Keratinocyte (primary cell): ENCODE results near the gene SAC3D1. TPM values are rescaled to one million over a fixed set of nuclear protein-coding genes. Genes with fewer than 3 reads are reported as not detected.

ENCODE experiments used
- DNase-seq: peaks from one replicate; pipeline ENCODE4 v3.0.0-alpha.2; 2011; ENCODE audit warnings: low read depth, missing footprints, low spot score
- FAIRE-seq: peaks from 2 replicates; lab custom pipeline; 2011; peaks lifted over from hg19 to GRCh38; lab: Jason Lieb, UNC
- H2AFZ ChIP-seq: 2 replicates; pipeline ENCODE4 v1.6.0; 2012; ENCODE audit warnings: low read length, control low read depth, inconsistent platforms; ENCODE audit not compliant: control insufficient read depth
- H3K27ac ChIP-seq: 2 replicates; pipeline ENCODE4 v1.5.1; 2011; ENCODE audit warnings: low read length; ENCODE audit not compliant: control insufficient read depth, insufficient read depth
- H3K27me3 ChIP-seq: 3 replicates; pipeline ENCODE4 v1.6.0; 2011; ENCODE audit warnings: low read length; ENCODE audit not compliant: control insufficient read depth, insufficient read depth; ENCODE audit errors: extremely low read depth
- H3K36me3 ChIP-seq, 2 experiments: 2 replicates in 1 of 2; 3 replicates in 1 of 2; pipeline ENCODE4 v1.5.1; 2011; ENCODE audit warnings: low read length in 2 of 2, mild to moderate bottlenecking in 1 of 2; ENCODE audit not compliant: control insufficient read depth in 2 of 2, insufficient read depth in 2 of 2; ENCODE audit errors: extremely low read depth in 1 of 2
- H3K4me1 ChIP-seq: 3 replicates; pipeline ENCODE4 v1.5.1; 2011; ENCODE audit warnings: low read length; ENCODE audit not compliant: control insufficient read depth, insufficient read depth; ENCODE audit errors: extremely low read depth
- H3K4me2 ChIP-seq: 3 replicates; pipeline ENCODE4 v1.6.0; 2011; ENCODE audit warnings: low read depth, low read length; ENCODE audit not compliant: control insufficient read depth, insufficient read depth; ENCODE audit errors: extremely low read depth
- H3K4me3 ChIP-seq, 3 experiments: fragments of 200-600 bp in 1 of 3; sonication (generic) in 1 of 3; 2 replicates in 2 of 3; 3 replicates in 1 of 3; pipeline ENCODE4 v1.5.1; 2011 to 2016; ENCODE audit warnings: low read length in 3 of 3, mild to moderate bottlenecking in 3 of 3, control low read depth in 2 of 3, inconsistent platforms in 1 of 3, low read depth in 1 of 3, mixed read lengths in 1 of 3, mixed run types in 1 of 3, moderate library complexity in 1 of 3; ENCODE audit not compliant: control insufficient read depth in 2 of 3, insufficient read depth in 2 of 3; ENCODE audit errors: extremely low read depth in 1 of 3
- H3K79me2 ChIP-seq: 2 replicates; pipeline ENCODE4 v1.6.0; 2012; ENCODE audit warnings: low read length; ENCODE audit not compliant: control insufficient read depth, insufficient read depth
- H3K9ac ChIP-seq: 3 replicates; pipeline ENCODE4 v1.6.0; 2011; ENCODE audit warnings: low read length; ENCODE audit not compliant: control insufficient read depth, insufficient read depth; ENCODE audit errors: extremely low read depth
- H3K9me1 ChIP-seq: 3 replicates; pipeline ENCODE4 v1.6.0; 2011; ENCODE audit warnings: low read length; ENCODE audit not compliant: control insufficient read depth, insufficient read depth; ENCODE audit errors: extremely low read depth
- H3K9me3 ChIP-seq: 2 replicates; pipeline ENCODE4 v1.5.1; 2012; ENCODE audit warnings: low read depth, low read length; ENCODE audit not compliant: control insufficient read depth
- H4K20me1 ChIP-seq: 3 replicates; pipeline ENCODE4 v1.6.0; 2011; ENCODE audit warnings: low read length; ENCODE audit not compliant: control insufficient read depth, insufficient read depth; ENCODE audit errors: extremely low read depth
- EZH2 ChIP-seq: IDR thresholded peaks from one replicate; pipeline ENCODE4 v1.6.1; 2012; ENCODE audit warnings: inconsistent platforms, mild to moderate bottlenecking, low read length, moderate library complexity
- dilution Hi-C: fragments of 300-500 bp; cut with MboI; formaldehyde crosslinking; loops from one replicate; pipeline ENCODE4 v1.7.0; 2020; ENCODE audit warnings: low sequenced_read_pairs; ENCODE audit not compliant: extremely low pct_ligation_motif_present
- polyA plus RNA-seq, 5 experiments: library from polyadenylated mRNA; depleted of rRNA in 3 of 5; stranded (reverse) in 3 of 5; stranded (forward) in 1 of 5; unstranded in 1 of 5; fragments of >200 nt; gene quantifications; 1 replicate in 1 of 5; 2 replicates in 3 of 5; 3 replicates in 1 of 5; pipeline versions ENCODE4 v1.2.1 to v1.2.3, GENCODE V29; 2011 to 2012; ENCODE audit warnings: missing spikeins in 2 of 5, low read depth in 1 of 5, low replicate concordance in 1 of 5
- TF ChIP-seq, protein P1 (sequence below), 3 experiments: IDR thresholded peaks in 1 of 3; conservative IDR thresholded peaks in 1 of 3; optimal IDR thresholded peaks in 1 of 3; 2 replicates in 2 of 3; 3 replicates in 1 of 3; pipeline versions ENCODE3 to v1.5.1; 2011; ENCODE audit warnings: low read length in 3 of 3, mild to moderate bottlenecking in 3 of 3, moderate library complexity in 2 of 3, control low read depth in 1 of 3, inconsistent platforms in 1 of 3; ENCODE audit not compliant: insufficient read depth in 2 of 3; ENCODE audit errors: extremely low read depth in 1 of 3

The SAC3D1 gene
- polyA plus RNA-seq, 1 donor (not counting 4 experiments of a cell fraction or from before 2014, with no cell fraction given), result 4.9 TPM

- H3K79me2 ChIP-seq, result no peaks in the 10 kb centered on the region
These were observed 18.5 kb downstream of the SAC3D1 start for GRCh38 chr11:65059523-65059922.

DNA sequence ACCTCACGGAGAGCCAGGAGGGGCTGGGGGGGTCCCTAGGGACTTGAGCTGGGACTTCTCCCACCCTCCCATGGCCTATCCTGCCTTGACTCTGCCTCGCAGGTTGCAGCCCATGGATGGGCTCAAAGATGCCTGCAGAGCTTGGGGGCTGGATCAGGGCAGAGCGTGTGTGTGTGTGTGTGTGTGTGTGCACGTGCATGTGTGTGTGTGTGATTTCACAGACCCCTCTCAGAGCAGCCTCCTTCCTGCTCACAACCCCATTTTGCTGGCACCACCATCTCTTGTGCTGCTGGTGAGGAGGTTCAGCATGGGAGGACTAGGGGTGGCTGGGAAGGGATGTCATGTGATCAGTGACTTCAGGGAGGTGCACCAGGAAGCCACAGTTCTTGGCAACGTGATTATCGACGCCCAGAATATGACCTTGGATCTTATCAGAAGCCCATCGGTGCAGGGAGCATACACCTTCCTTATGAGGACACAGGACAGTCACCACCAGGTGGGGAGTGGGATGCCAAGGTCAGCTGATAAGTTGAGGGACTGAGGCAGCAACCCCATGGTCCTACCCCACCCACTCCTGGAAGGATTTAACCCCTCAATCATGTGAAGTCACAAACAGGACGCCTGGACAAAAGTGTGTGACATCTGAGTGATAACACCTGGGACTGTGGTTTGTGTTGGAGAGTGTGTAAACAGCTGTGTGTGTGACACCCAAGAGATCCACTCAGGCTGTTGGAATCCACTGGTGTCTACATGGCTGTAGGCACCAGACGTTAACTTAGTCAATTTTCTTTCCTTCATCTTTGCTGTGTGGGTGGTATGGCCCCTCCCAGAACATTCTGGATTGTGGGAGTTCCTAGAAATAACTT lies 19.2 kb downstream of the SAC3D1 start:
- FAIRE-seq (no peak), DNase-seq (no peak)
- Histone ChIP-seq H3K36me3 (no peaks in the 10 kb centered on the region), H3K79me2 (no peaks in the 10 kb centered on the region), H3K9me1 (no peaks in the 10 kb centered on the region), H3K9me3 (no peaks in the 10 kb centered on the region), H3K4me2 (no peak overlapping the region), H2AFZ (no peak overlapping the region), H3K4me1 (no peaks in the 10 kb centered on the region), H3K27ac (no peak overlapping the region), H4K20me1 (no peaks in the 10 kb centered on the region), H3K9ac (no peak overlapping the region), H3K4me3 (no peak overlapping the region), H3K27me3 (no peaks in the 10 kb centered on the region)
- dilution Hi-C loops, result no loop called here
- TF ChIP-seq, protein P1, sequence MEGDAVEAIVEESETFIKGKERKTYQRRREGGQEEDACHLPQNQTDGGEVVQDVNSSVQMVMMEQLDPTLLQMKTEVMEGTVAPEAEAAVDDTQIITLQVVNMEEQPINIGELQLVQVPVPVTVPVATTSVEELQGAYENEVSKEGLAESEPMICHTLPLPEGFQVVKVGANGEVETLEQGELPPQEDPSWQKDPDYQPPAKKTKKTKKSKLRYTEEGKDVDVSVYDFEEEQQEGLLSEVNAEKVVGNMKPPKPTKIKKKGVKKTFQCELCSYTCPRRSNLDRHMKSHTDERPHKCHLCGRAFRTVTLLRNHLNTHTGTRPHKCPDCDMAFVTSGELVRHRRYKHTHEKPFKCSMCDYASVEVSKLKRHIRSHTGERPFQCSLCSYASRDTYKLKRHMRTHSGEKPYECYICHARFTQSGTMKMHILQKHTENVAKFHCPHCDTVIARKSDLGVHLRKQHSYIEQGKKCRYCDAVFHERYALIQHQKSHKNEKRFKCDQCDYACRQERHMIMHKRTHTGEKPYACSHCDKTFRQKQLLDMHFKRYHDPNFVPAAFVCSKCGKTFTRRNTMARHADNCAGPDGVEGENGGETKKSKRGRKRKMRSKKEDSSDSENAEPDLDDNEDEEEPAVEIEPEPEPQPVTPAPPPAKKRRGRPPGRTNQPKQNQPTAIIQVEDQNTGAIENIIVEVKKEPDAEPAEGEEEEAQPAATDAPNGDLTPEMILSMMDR (optimal IDR thresholded peaks at IDR 0.05 in 1 of 3, IDR thresholded peaks at IDR 0.05 in 1 of 3, conservative IDR thresholded peaks at IDR 0.05 in 1 of 3; ENCODE audit: extremely low read depth in 1 of 3, insufficient read depth in 2 of 3, low read length in 3 of 3), result no peak
- no peak for TF ChIP-seq EZH2

More at GRCh38 chr11:65059523-65059922, 18.5 kb downstream of the SAC3D1 start:
- no peaks in the 10 kb centered on the region for H4K20me1 ChIP-seq
- no peak for TF ChIP-seq EZH2
- TF ChIP-seq, protein P1 (optimal IDR thresholded peaks at IDR 0.05 in 1 of 3, IDR thresholded peaks at IDR 0.05 in 1 of 3, conservative IDR thresholded peaks at IDR 0.05 in 1 of 3; ENCODE audit: extremely low read depth in 1 of 3, insufficient read depth in 2 of 3, low read length in 3 of 3), result no peak
- H3K4me1 ChIP-seq, result no peaks in the 10 kb centered on the region
- DNase-seq (no peak), FAIRE-seq (no peak)
- no peak overlapping the region for H3K4me2 ChIP-seq
- peaks cover under 1% of the 10 kb centered on the region for H3K27me3 ChIP-seq
- dilution Hi-C loops, result no loop called here
- no peaks in the 10 kb centered on the region for H3K9me1 ChIP-seq
- no peak overlapping the region for H3K9ac ChIP-seq
- no peak overlapping the region for H3K27ac ChIP-seq
- no peaks in the 10 kb centered on the region for H3K9me3 ChIP-seq
- H3K36me3 ChIP-seq, result no peaks in the 10 kb centered on the region
- no peak overlapping the region for H2AFZ ChIP-seq
- no peak overlapping the region for H3K4me3 ChIP-seq
